ENCODE measurements around the gene WNT3A. TPM values are rescaled to one million over a fixed set of nuclear protein-coding genes. Genes with fewer than 3 reads are reported as not detected.

Gene WNT3A
- total and polyA plus RNA-seq, 2 donors (not counting 3 experiments of a cell fraction or from before 2014, with no cell fraction given): not detected

DNA sequence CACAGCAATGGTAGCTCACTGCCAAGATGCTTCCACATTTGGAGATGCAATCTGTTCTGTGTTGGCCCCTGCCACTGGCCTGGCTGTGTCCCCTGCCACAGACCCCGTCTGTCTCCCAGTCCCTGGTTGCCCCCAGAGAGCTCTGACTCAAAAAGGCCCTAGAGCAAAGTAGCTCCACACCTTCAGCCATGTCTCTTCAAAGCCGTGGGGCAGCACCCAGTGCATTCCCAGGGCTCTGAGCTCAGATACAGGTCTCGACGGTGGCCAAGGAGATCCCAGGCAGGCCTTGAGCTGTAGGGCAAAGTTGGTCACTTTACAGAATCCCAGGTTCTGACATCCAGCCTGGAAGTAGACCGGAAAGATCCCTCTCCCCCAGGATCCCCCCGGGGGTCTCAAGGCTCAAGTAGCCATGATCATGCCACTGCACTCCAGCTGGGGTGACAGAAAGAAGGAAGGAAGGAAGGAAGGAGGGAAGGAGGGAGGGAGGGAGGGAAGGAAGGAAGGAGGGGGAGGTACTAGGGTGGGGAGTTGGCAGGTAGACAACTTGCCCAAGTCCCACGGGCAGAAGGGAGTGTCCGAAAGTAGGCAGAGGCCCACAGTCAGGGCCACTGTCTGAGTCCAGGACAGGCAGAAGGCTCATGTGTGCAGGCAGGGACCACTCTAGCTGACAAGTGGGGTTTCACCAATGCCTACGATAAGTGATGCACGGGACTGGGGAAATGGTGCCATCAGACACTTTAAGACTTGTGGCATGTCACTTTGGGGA is 71.0 kb downstream of the WNT3A start:
- Histone ChIP-seq H3K27ac (ENCODE audit: insufficient read depth, low read depth, low read length) (no peak overlapping the region), H3K36me3 (ENCODE audit: control insufficient read depth in 2 of 2, extremely low read depth in 1 of 2, insufficient read depth in 2 of 2, low read length in 2 of 2) (no peaks in the 10 kb centered on the region), H2AFZ (ENCODE audit: low read depth, low read length) (no peak overlapping the region), H3K4me2 (ENCODE audit: insufficient read depth, low read length) (no peak overlapping the region), H3K9me3 (replicated peaks; ENCODE audit: control insufficient read depth, insufficient read depth, low read length) (no peaks in the 10 kb centered on the region), H3K4me1 (ENCODE audit: control insufficient read depth, extremely low read depth, insufficient read depth, low read length) (peaks cover 7% of the 10 kb centered on the region), H3K4me3 (replicated peaks in 1 of 3; ENCODE audit: insufficient read depth in 1 of 3, low read depth in 1 of 3, low read length in 3 of 3) (no peak overlapping the region), H3K79me2 (ENCODE audit: control insufficient read depth, insufficient read depth, low read length) (peaks cover 15% of the 10 kb centered on the region), H3K9me1 (replicated peaks; ENCODE audit: control insufficient read depth, extremely low read depth, insufficient read depth, low read length) (no peaks in the 10 kb centered on the region), H4K20me1 (replicated peaks; ENCODE audit: control insufficient read depth, extremely low read depth, insufficient read depth, low read length) (no peaks in the 10 kb centered on the region), H3K9ac (replicated peaks; ENCODE audit: extremely low read depth, insufficient read depth, low read length) (no peak overlapping the region), H3K27me3 (ENCODE audit: control insufficient read depth in 2 of 2, insufficient read depth in 2 of 2, low read length in 2 of 2) (no peaks in the 10 kb centered on the region)
- FAIRE-seq (no peak), DNase-seq (ENCODE audit: low read depth, low spot score) (no peak)
- CTCF ChIA-PET: interaction anchor here (2.5 kb wide), 1 partner anchor 79 kb away, joined by 15 read pairs; no protein-coding TSS in a partner anchor
- intact Hi-C loops (cut with micrococcal nuclease) (no loop called here), dilution Hi-C loops (cut with MboI; ENCODE audit: extremely low pct_ligation_motif_present, low sequenced_read_pairs) (no loop called here)
- BruUV-seq (replicated peaks): no TSS peak
- POLR2A ChIA-PET: interaction anchor here (0.6 kb wide), 1 partner anchor 78 kb away, joined by 3 read pairs; no protein-coding TSS in a partner anchor
- TF ChIP-seq FOS (IDR thresholded peaks at IDR 0.05; ENCODE audit: borderline replicate concordance, insufficient read depth, low read length): no peak
- no peak for TF ChIP-seq EZH2 (IDR thresholded peaks at IDR 0.05; ENCODE audit: borderline replicate concordance, low read depth, low read length, severe bottlenecking)

DNA sequence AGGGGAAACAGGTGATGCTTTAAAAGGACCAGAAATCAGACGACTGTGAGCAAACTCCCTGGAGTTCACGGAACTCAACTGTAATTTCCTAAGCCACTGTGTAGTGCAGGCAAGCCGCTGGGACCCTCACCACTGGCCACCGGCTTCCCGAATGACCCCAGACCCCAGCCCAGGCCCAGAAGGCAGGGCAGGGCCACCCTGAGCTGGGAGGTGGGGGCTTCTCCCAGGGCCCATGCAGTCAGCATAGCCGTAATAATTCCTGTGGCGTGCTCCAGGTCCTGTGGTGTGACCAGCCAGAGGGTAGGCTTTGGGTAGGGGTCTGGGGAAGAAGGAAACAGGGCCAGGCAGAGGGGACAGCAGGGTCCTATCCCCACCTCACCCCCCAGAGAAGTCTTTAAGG is 72.2 kb downstream of the WNT3A start:
- CTCF ChIA-PET: interaction anchor here (0.9 kb wide), 1 partner anchor 80 kb away, joined by 3 read pairs; no protein-coding TSS in a partner anchor
- intact Hi-C loops (cut with micrococcal nuclease) (no loop called here), dilution Hi-C loops (cut with MboI; ENCODE audit: extremely low pct_ligation_motif_present, low sequenced_read_pairs) (no loop called here)
- H3K4me2 ChIP-seq (ENCODE audit: insufficient read depth, low read length): no peak overlapping the region
- TF ChIP-seq FOS (IDR thresholded peaks at IDR 0.05; ENCODE audit: borderline replicate concordance, insufficient read depth, low read length): no peak
- no peak for TF ChIP-seq POLR2A (IDR thresholded peaks at IDR 0.05; ENCODE audit: low read depth, low read length)
- TF ChIP-seq EZH2 (IDR thresholded peaks at IDR 0.05; ENCODE audit: borderline replicate concordance, low read depth, low read length, severe bottlenecking): no peak
- no peak for TF ChIP-seq POLR2AphosphoS5 (IDR thresholded peaks at IDR 0.05; ENCODE audit: insufficient read depth, low read depth, low read length)
- TF ChIP-seq MYC (IDR thresholded peaks at IDR 0.05; ENCODE audit: low read depth, low read length): no peak
- TF ChIP-seq JUN (IDR thresholded peaks at IDR 0.05; ENCODE audit: borderline replicate concordance, insufficient read depth, insufficient read length, low read depth): no peak
- TF ChIP-seq, protein P1, sequence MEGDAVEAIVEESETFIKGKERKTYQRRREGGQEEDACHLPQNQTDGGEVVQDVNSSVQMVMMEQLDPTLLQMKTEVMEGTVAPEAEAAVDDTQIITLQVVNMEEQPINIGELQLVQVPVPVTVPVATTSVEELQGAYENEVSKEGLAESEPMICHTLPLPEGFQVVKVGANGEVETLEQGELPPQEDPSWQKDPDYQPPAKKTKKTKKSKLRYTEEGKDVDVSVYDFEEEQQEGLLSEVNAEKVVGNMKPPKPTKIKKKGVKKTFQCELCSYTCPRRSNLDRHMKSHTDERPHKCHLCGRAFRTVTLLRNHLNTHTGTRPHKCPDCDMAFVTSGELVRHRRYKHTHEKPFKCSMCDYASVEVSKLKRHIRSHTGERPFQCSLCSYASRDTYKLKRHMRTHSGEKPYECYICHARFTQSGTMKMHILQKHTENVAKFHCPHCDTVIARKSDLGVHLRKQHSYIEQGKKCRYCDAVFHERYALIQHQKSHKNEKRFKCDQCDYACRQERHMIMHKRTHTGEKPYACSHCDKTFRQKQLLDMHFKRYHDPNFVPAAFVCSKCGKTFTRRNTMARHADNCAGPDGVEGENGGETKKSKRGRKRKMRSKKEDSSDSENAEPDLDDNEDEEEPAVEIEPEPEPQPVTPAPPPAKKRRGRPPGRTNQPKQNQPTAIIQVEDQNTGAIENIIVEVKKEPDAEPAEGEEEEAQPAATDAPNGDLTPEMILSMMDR (IDR thresholded peaks at IDR 0.05; ENCODE audit: extremely low read depth in 1 of 2, insufficient read depth in 1 of 2, low read depth in 1 of 2, low read length in 2 of 2): no peak
- TF ChIP-seq GATA2 (IDR thresholded peaks at IDR 0.05; ENCODE audit: insufficient read depth, insufficient read length, low read depth, low read length): no peak
- no peak for TF ChIP-seq MAX (IDR thresholded peaks at IDR 0.05; ENCODE audit: insufficient read depth, insufficient read length)
- FAIRE-seq (no peak), DNase-seq (ENCODE audit: low read depth, low spot score) (no peak)
- H3K79me2 ChIP-seq (ENCODE audit: control insufficient read depth, insufficient read depth, low read length): peaks cover 28% of the 10 kb centered on the region
- no peak overlapping the region for H3K9ac ChIP-seq (replicated peaks; ENCODE audit: extremely low read depth, insufficient read depth, low read length)
- no peak overlapping the region for H2AFZ ChIP-seq (ENCODE audit: low read depth, low read length)
- no peaks in the 10 kb centered on the region for H4K20me1 ChIP-seq (replicated peaks; ENCODE audit: control insufficient read depth, extremely low read depth, insufficient read depth, low read length)
- no peaks in the 10 kb centered on the region for H3K9me1 ChIP-seq (replicated peaks; ENCODE audit: control insufficient read depth, extremely low read depth, insufficient read depth, low read length)
- H3K4me3 ChIP-seq (replicated peaks in 1 of 3; ENCODE audit: insufficient read depth in 1 of 3, low read depth in 1 of 3, low read length in 3 of 3): no peak overlapping the region
- H3K36me3 ChIP-seq (ENCODE audit: control insufficient read depth in 2 of 2, extremely low read depth in 1 of 2, insufficient read depth in 2 of 2, low read length in 2 of 2): no peaks in the 10 kb centered on the region
- no peak overlapping the region for H3K27ac ChIP-seq (ENCODE audit: insufficient read depth, low read depth, low read length)
- H3K9me3 ChIP-seq (replicated peaks; ENCODE audit: control insufficient read depth, insufficient read depth, low read length): no peaks in the 10 kb centered on the region
- POLR2A ChIA-PET: no interaction called here
- BruUV-seq (replicated peaks): no TSS peak
- H3K4me1 ChIP-seq (ENCODE audit: control insufficient read depth, extremely low read depth, insufficient read depth, low read length): peaks cover 7% of the 10 kb centered on the region
- H3K27me3 ChIP-seq (ENCODE audit: control insufficient read depth in 2 of 2, insufficient read depth in 2 of 2, low read length in 2 of 2): no peaks in the 10 kb centered on the region

Measured in endothelial cell of umbilical vein (primary cell).